Stimulated activated naive CD8-positive, alpha-beta T cell treated with anti-CD3 and anti-CD28 coated beads, Interleukin-15, Interleukin-2, amounts not matched to agents 100 ng/mL and 50 ng/mL, for 24 hours (primary cell): ENCODE measurements around the gene DNAJB2.

Experiments used
- H3K27ac Mint-ChIP-seq: one replicate; pipeline ENCODE4 v1.8.0; 2021; ENCODE audit warnings: mild to moderate bottlenecking, mixed read lengths
- H3K27me3 Mint-ChIP-seq: one replicate; pipeline ENCODE4 v1.8.0; 2021; ENCODE audit warnings: mixed read lengths
- H3K36me3 Mint-ChIP-seq: one replicate; pipeline ENCODE4 v1.8.0; 2021; ENCODE audit warnings: low read depth, mixed read lengths
- H3K4me1 Mint-ChIP-seq: one replicate; pipeline ENCODE4 v1.8.0; 2021; ENCODE audit warnings: low read depth, mixed read lengths
- H3K4me3 Mint-ChIP-seq: one replicate; pipeline ENCODE4 v1.8.0; 2021; ENCODE audit warnings: mild to moderate bottlenecking, mixed read lengths
- H3K9me3 Mint-ChIP-seq: one replicate; pipeline ENCODE4 v1.8.0; 2021; ENCODE audit warnings: mixed read lengths

The DNAJB2 gene

DNA sequence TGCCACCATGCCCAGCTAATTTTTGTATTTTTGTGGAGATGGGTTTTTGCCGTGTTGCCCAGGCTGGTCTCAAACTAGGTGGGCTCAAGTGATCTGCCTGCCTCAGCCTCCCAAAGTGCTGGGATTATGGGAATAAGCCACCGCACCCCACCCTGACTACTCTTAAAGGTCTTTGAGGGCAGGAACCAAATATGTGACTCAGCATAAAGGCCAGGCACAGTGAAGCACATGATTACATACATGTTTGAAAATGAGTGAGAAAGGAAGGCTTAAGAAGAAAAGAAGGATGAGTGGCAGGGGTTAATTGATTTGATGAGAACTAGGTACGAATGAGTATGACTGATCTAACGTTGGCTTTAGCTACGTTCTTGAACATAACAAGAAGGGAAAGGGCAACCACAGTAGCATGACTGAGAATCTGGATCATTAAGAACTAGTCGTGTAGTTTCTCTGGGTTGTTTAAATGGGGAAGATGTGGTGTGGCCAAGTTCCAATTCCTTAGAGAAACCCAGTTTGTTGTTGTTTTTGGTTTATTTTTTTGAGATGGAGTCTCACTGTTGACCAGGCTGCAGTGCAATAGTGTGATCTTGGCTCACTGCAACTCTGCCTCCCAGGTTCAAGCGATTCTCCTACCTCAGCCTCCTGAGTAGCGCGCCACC is 46.6 kb downstream of the DNAJB2 start:
- Mint-ChIP-seq H3K27ac (no peak overlapping the region), H3K27me3 (peaks cover 25% of the 10 kb centered on the region), H3K9me3 (no peaks in the 10 kb centered on the region), H3K36me3 (no peaks in the 10 kb centered on the region), H3K4me3 (no peak overlapping the region), H3K4me1 (peaks cover 3% of the 10 kb centered on the region)

DNA sequence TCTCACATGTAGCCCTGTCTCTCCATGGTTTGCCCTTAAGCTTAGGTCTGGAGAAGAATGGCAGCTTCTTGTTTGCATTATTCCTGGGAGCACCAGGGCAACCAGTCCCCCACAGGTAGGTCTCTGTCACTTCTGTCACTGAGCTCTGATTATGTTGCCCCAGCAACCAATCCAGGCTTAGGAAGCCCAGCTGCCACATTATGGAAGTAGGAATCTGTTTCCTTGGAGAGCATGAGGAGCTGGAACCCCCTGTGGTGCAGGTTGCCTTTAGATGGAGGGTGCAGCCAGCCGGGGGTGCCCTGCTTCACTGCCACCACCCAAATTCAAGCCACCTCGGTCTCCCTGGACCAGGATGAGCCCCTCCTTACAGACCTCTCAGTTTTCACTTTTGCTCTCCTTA is 48.6 kb downstream of the DNAJB2 start:
- Mint-ChIP-seq H3K27me3 (peaks cover 40% of the 10 kb centered on the region), H3K36me3 (peaks cover 4% of the 10 kb centered on the region), H3K9me3 (no peaks in the 10 kb centered on the region), H3K27ac (no peak overlapping the region), H3K4me1 (no peaks in the 10 kb centered on the region), H3K4me3 (no peak overlapping the region)

DNA sequence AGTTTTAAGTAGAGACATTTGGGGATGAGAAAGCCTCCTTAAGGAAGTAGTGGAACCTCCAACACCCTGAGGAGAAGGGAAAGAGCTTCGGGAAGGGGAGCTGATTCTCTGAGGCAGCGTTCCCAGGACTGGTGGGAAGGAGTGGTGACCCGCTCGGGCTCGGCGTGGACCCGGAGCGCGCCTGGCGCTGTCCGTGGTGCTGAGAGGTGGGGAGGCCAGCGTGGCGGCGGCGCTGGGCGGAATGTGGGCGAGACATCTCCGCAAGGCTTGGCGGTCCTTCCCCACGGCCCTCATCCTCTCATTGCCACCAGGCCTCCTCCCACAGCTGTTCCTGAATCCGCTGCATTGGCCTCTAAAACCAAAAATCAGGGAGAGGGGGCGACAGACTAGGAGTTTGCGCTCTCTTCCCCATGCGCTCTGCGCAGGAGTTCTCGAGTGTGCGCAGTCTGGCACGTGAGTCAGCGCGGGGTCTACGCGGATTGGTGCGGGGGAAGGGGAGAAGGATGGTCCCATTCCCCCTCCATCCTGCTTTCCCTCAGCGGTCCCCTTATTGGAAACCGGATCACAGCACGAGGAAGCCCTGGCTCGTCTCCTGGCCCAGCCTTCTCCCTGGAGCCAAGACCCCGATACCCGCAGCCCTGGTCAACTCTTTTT is 52.5 kb downstream of the DNAJB2 start:
- Mint-ChIP-seq H3K9me3 (no peaks in the 10 kb centered on the region), H3K27me3 (peaks cover 68% of the 10 kb centered on the region), H3K4me3 (no peak overlapping the region), H3K36me3 (peaks cover 4% of the 10 kb centered on the region), H3K27ac (no peak overlapping the region), H3K4me1 (no peaks in the 10 kb centered on the region)

DNA sequence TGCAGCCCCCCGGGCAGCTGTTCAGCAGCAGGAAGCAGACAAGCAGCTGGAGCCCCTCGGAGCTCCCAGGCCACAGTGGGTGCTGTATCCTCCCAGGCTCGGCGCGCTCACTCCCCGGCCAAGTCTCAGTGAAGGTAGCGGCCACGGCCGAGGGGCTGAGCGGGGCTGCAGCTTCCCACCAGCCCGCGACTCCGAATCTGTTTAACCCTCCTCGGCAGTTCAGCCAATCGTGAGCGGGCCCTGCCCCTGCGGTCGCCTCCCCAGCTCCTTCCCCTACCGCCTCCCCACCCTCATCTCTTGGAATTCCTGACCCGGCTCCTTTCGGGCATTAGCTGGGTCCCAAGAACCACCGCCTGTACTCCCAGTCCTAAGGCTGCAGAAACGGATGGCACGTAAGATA is 53.4 kb downstream of the DNAJB2 start, which contains the start of gene RESP18:
Gene RESP18, minus strand, starts transcription at position 203 of the 400 bp plus-strand sequence.
- Mint-ChIP-seq H3K36me3 (peaks cover 4% of the 10 kb centered on the region), H3K4me1 (no peaks in the 10 kb centered on the region), H3K27ac (no peak within 1 kb of the TSS), H3K4me3 (no peak within 1 kb of the TSS), H3K27me3 (peaks cover 72% of the 10 kb centered on the region), H3K9me3 (no peaks in the 10 kb centered on the region)

DNA sequence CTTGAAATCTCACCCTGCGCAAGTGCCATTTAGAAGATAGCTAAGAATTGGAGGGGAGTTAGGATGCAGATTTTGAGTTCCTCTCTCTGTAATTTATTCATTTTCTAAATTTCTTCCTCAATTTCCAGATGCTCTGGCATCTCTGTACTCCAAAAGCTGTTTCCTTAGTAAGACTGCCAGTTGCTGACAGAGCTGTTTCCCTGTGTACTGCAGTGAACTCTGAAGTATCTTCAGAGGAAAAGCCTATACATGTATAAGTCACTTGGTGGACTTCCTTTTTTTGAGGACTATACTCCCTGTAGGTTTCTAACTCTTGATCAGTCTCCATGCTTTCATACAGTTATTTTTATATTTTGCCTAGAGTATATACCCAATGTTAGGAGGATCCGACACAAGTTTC is 54.9 kb downstream of the DNAJB2 start:
- Mint-ChIP-seq H3K27me3 (peaks cover 80% of the 10 kb centered on the region), H3K36me3 (peaks cover 4% of the 10 kb centered on the region), H3K9me3 (no peaks in the 10 kb centered on the region), H3K27ac (no peak overlapping the region), H3K4me1 (no peaks in the 10 kb centered on the region), H3K4me3 (no peak overlapping the region)

DNA sequence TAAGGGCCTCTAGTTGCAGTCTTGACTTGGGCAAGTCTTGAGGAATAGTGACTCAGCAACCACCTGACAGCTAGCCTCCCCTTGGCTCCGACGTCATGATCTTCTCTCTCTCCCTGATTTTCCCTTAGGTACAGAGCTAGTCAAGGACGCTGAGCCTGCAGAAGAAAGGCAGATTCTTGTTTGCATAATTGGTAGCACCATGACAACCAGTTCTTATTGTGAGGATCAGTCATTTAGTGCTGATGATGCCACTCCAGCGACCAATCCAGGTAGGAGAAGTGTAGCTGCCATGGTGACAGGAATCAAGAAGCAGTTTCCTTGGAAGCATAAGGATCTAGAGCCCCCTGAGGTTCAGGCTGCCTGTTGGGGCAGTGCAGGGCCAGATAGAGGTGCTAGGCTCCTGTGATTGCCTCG is 56.2 kb downstream of the DNAJB2 start:
- Mint-ChIP-seq H3K27me3 (peaks cover 79% of the 10 kb centered on the region), H3K9me3 (no peaks in the 10 kb centered on the region), H3K4me3 (no peak overlapping the region), H3K4me1 (no peaks in the 10 kb centered on the region), H3K27ac (no peak overlapping the region), H3K36me3 (peaks cover 4% of the 10 kb centered on the region)
